Smooth muscle cell (in vitro differentiated cells): Measurements from ENCODE around the gene PHF2. TPM values are rescaled to one million over a fixed set of nuclear protein-coding genes. Genes with fewer than 3 reads are reported as not detected.

ENCODE experiments used
- DNase-seq: peaks from one replicate; lab custom pipeline; 2025; ENCODE audit not compliant: unreplicated experiment; lab: John Stamatoyannopoulos, UW
- H2AFZ ChIP-seq: fragments of 200-600 bp; sonication (generic); 2 replicates; pipeline ENCODE4 v1.6.0; 2016; ENCODE audit warnings: antibody characterized with exemption, low read depth, mild to moderate bottlenecking
- H3F3A ChIP-seq: fragments of 200-600 bp; sonication (generic); 2 replicates; pipeline ENCODE4 v1.6.0; 2017; ENCODE audit warnings: antibody characterized with exemption, low read depth
- H3K27ac ChIP-seq: fragments of 200-600 bp; sonication (generic); 2 replicates; pipeline ENCODE4 v1.5.1; 2016; ENCODE audit warnings: low read depth, mild to moderate bottlenecking
- H3K27me3 ChIP-seq: fragments of 200-600 bp; sonication (generic); 2 replicates; pipeline ENCODE4 v1.6.1; 2016; ENCODE audit warnings: low read depth, mild to moderate bottlenecking
- H3K36me3 ChIP-seq: fragments of 200-600 bp; sonication (generic); 2 replicates; pipeline ENCODE4 v1.5.1; 2016; ENCODE audit warnings: low read depth
- H3K4me1 ChIP-seq: fragments of 200-600 bp; sonication (generic); 2 replicates; pipeline ENCODE4 v1.5.1; 2016; ENCODE audit warnings: low read depth
- H3K4me2 ChIP-seq: fragments of 200-600 bp; sonication (generic); 2 replicates; pipeline ENCODE4 v1.6.0; 2016; ENCODE audit warnings: mild to moderate bottlenecking
- H3K4me3 ChIP-seq: fragments of 200-600 bp; sonication (generic); 2 replicates; pipeline ENCODE4 v1.5.1; 2016; ENCODE audit warnings: mild to moderate bottlenecking
- H3K79me2 ChIP-seq: fragments of 200-600 bp; sonication (generic); 2 replicates; pipeline ENCODE4 v1.6.0; 2016; ENCODE audit warnings: low read depth, mild to moderate bottlenecking
- H3K9ac ChIP-seq: fragments of 200-600 bp; sonication (generic); 2 replicates; pipeline ENCODE4 v1.6.0; 2016; ENCODE audit warnings: low read depth
- H3K9me3 ChIP-seq: fragments of 200-600 bp; sonication (generic); replicated peaks from 2 replicates; pipeline ENCODE4 v1.5.1; 2016; ENCODE audit warnings: low read depth
- H4K20me1 ChIP-seq: fragments of 200-600 bp; sonication (generic); 2 replicates; pipeline ENCODE4 v1.6.0; 2016; ENCODE audit warnings: low read depth
- CTCF ChIP-seq: fragments of 200-600 bp; sonication (generic); IDR thresholded peaks from 2 replicates; pipeline ENCODE4 v1.5.1; 2017; ENCODE audit warnings: borderline replicate concordance, mild to moderate bottlenecking, antibody characterized with exemption; ENCODE audit not compliant: insufficient read depth, poor library complexity, severe bottlenecking
- WGBS: methylation state at CpG from one replicate; pipeline ENCODE4 v1.1.7; 2016; ENCODE audit warnings: low lambda C conversion rate; 5-methylcytosine and 5-hydroxymethylcytosine counted together
- polyA plus RNA-seq: library from polyadenylated mRNA; unstranded; fragments of >200 nt; fragmentation: Nextera tagmentation; extraction: Ambion mirVana; gene quantifications from 2 replicates; pipeline ENCODE4 v1.2.1, GENCODE V29; 2016
- total RNA-seq: library from RNA; depleted of rRNA; stranded (reverse); fragments of >200 nt; gene quantifications from 2 replicates; pipeline ENCODE4 v1.2.3, GENCODE V29; 2014

PHF2 gene
- total and polyA plus RNA-seq, 2 experiments from 2014 or later = 11.1 to 18.3 TPM

GRCh38 chr9:93587651-93588347 is 11.4 kb downstream of the PHF2 start:
- H3F3A ChIP-seq = no peaks in the 10 kb centered on the region
- WGBS = 95% methylated on average over 10 of the region's 11 CpGs
- no peaks in the 10 kb centered on the region for H3K36me3 ChIP-seq
- H3K4me3 ChIP-seq = no peak overlapping the region
- no peaks in the 10 kb centered on the region for H3K4me1 ChIP-seq
- no peaks in the 10 kb centered on the region for H3K27me3 ChIP-seq
- H4K20me1 ChIP-seq = peaks cover 97% of the 10 kb centered on the region
- no peak overlapping the region for H2AFZ ChIP-seq
- H3K4me2 ChIP-seq = no peak overlapping the region
- no peak for DNase-seq
- H3K27ac ChIP-seq = no peak overlapping the region
- no peak overlapping the region for H3K9ac ChIP-seq
- peaks cover 84% of the 10 kb centered on the region for H3K79me2 ChIP-seq
- no peak for TF ChIP-seq CTCF
- H3K9me3 ChIP-seq = no peaks in the 10 kb centered on the region

DNA sequence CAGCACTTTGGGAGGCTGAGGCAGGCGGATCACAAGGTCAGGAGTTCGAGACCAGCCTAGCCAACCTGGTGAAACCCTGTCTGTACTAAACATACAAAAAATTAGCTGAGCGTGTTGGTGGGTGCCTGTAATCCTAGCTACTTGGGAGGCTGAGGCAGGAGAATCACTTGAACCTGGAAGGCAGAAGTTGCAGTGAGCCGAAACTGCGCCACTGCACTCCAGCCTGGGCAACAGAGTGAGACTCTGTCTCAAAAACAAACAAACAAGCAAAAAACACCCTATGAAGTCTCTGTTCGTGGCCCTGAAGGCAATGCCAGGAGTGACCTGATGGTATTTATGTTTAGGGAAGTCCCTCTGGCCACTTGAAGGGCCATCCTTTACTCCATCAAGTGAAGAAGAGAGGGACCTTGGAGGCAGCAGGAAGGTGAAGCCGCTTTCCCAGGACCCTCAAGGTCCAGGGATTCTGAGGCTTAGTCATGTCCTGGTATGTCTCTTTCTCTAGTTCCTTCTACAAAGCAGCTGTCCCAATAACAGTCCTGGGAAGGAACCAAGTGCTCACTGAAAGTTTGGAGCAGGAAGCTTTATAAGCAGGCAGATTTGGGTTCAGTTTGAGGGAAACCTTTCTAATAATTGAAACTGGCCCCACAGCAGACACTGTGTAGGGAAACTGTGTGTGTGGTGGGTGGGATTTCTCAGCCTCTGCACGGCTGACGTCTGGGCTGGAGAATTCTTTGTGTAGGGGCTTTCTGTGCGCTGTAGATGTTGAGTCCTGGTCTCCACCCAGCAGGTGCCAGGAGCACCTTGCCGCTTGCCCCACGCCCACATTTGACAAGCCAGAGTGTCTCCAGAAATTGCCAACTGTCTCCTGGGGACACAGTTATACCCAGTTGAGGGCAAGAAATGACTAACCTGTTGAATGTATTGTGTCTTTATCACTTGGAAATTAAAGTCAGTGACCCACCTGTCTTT is 12.5 kb downstream of the PHF2 start:
- Histone ChIP-seq H3K79me2 (peaks cover 83% of the 10 kb centered on the region), H3F3A (no peaks in the 10 kb centered on the region), H3K4me2 (no peak overlapping the region), H3K9me3 (no peaks in the 10 kb centered on the region), H3K4me1 (no peaks in the 10 kb centered on the region), H3K9ac (no peak overlapping the region), H4K20me1 (peaks cover 100% of the 10 kb centered on the region), H3K4me3 (no peak overlapping the region), H2AFZ (no peak overlapping the region), H3K27ac (no peak overlapping the region), H3K27me3 (no peaks in the 10 kb centered on the region), H3K36me3 (no peaks in the 10 kb centered on the region)
- 83% methylated on average over 12 of the region's 12 CpGs for WGBS
- no peak for DNase-seq
- TF ChIP-seq CTCF = no peak

- 79% methylated on average over 8 of the region's 8 CpGs for WGBS
- peaks cover 100% of the 10 kb centered on the region for H4K20me1 ChIP-seq
- TF ChIP-seq CTCF = no peak
Observed at GRCh38 chr9:93589688-93590087, 13.3 kb downstream of the PHF2 start.

More at GRCh38 chr9:93589688-93590087, 13.3 kb downstream of the PHF2 start:
- no peaks in the 10 kb centered on the region for H3K27me3 ChIP-seq
- H3K4me2 ChIP-seq = no peak overlapping the region
- DNase-seq = no peak
- H3K36me3 ChIP-seq = no peaks in the 10 kb centered on the region
- no peaks in the 10 kb centered on the region for H3K9me3 ChIP-seq
- H3K9ac ChIP-seq = no peak overlapping the region
- no peak overlapping the region for H3K4me3 ChIP-seq
- H3F3A ChIP-seq = no peaks in the 10 kb centered on the region
- no peak overlapping the region for H2AFZ ChIP-seq
- H3K79me2 ChIP-seq = peaks cover 82% of the 10 kb centered on the region
- H3K4me1 ChIP-seq = no peaks in the 10 kb centered on the region
- H3K27ac ChIP-seq = no peak overlapping the region
